ENCODE measurements around the gene APOB.

- TF ChIP-seq CTCF (IDR thresholded peaks at IDR 0.05) (no peak), EP300 (IDR thresholded peaks at IDR 0.05; ENCODE audit: borderline replicate concordance in 1 of 2, low read depth in 1 of 2, low read length in 1 of 2) (no peak), MXI1 (IDR thresholded peaks at IDR 0.05; ENCODE audit: low read depth, low read length) (no peak), FOSL2 (IDR thresholded peaks at IDR 0.05; ENCODE audit: borderline replicate concordance, low read depth) (no peak), JUND (IDR thresholded peaks at IDR 0.05) (no peak), ZBTB33 (IDR thresholded peaks at IDR 0.05; ENCODE audit: borderline replicate concordance, low read depth) (no peak), RFX5 (IDR thresholded peaks at IDR 0.05; ENCODE audit: low read length) (no peak), EZH2phosphoT487 (IDR thresholded peaks at IDR 0.05; ENCODE audit: borderline replicate concordance, low read depth) (no peak), RAD21 (IDR thresholded peaks at IDR 0.05; ENCODE audit: low read length) (no peak)
These were observed 41.7 kb downstream of the APOB start for GRCh38 chr2:21001988-21002813.
